Trophoblast cell (in vitro differentiated cells and primary cell): ENCODE measurements around the gene LAG3.

Experiments used
- DNase-seq, 2 donors: peaks; one replicate each; pipeline ENCODE4 v3.0.0-alpha.2; 2016
- H2AFZ ChIP-seq: 2 replicates; pipeline ENCODE4 v1.6.1; 2013; ENCODE audit warnings: low read length, moderate library complexity, mild to moderate bottlenecking; ENCODE audit not compliant: insufficient read depth, poor library complexity
- H2AK5ac ChIP-seq: 2 replicates; pipeline ENCODE4 v1.6.1; 2013; ENCODE audit warnings: mild to moderate bottlenecking, low read length
- H2BK120ac ChIP-seq: 2 replicates; pipeline ENCODE4 v1.6.1; 2013; ENCODE audit warnings: low read length, mild to moderate bottlenecking, moderate library complexity; ENCODE audit not compliant: insufficient read depth, poor library complexity
- H2BK12ac ChIP-seq: 2 replicates; pipeline ENCODE4 v1.6.1; 2013; ENCODE audit warnings: mild to moderate bottlenecking, low read length, moderate library complexity
- H2BK5ac ChIP-seq: 2 replicates; pipeline ENCODE4 v1.6.1; 2013; ENCODE audit warnings: low read length, low read depth, moderate library complexity, mild to moderate bottlenecking; ENCODE audit not compliant: poor library complexity
- H3K14ac ChIP-seq: 2 replicates; pipeline ENCODE4 v1.6.1; 2013; ENCODE audit warnings: mild to moderate bottlenecking, low read length
- H3K18ac ChIP-seq: 2 replicates; pipeline ENCODE4 v1.6.1; 2013; ENCODE audit warnings: mild to moderate bottlenecking, low read length
- H3K23ac ChIP-seq: 2 replicates; pipeline ENCODE4 v1.6.1; 2013; ENCODE audit warnings: low read length
- H3K27ac ChIP-seq: 2 replicates; pipeline ENCODE4 v1.5.1; 2013; ENCODE audit warnings: low read depth, mild to moderate bottlenecking, inconsistent platforms, low read length, moderate library complexity
- H3K27me3 ChIP-seq: 2 replicates; pipeline ENCODE4 v1.6.1; 2013; ENCODE audit warnings: inconsistent platforms, mild to moderate bottlenecking, low read length, moderate library complexity; ENCODE audit not compliant: insufficient read depth
- H3K36me3 ChIP-seq, 2 experiments: 1 replicate in 1 of 2; 2 replicates in 1 of 2; pipeline ENCODE4 v1.6.1; 2013; ENCODE audit warnings: low read length in 2 of 2, mild to moderate bottlenecking in 2 of 2, moderate library complexity in 1 of 2; ENCODE audit not compliant: insufficient read depth in 2 of 2, control insufficient read depth in 1 of 2
- H3K4ac ChIP-seq: 2 replicates; pipeline ENCODE4 v1.6.1; 2013; ENCODE audit warnings: low read depth, mild to moderate bottlenecking, low read length, moderate library complexity
- H3K4me1 ChIP-seq, 2 experiments: 1 replicate in 1 of 2; 2 replicates in 1 of 2; pipeline ENCODE4 v1.6.1; 2013; ENCODE audit warnings: low read length in 2 of 2, mild to moderate bottlenecking in 2 of 2, moderate library complexity in 1 of 2; ENCODE audit not compliant: insufficient read depth in 2 of 2, control insufficient read depth in 1 of 2
- H3K4me2 ChIP-seq: 2 replicates; pipeline ENCODE4 v1.6.1; 2013; ENCODE audit warnings: inconsistent platforms, mild to moderate bottlenecking, low read length, moderate library complexity
- H3K4me3 ChIP-seq: 2 replicates; pipeline ENCODE4 v1.5.1; 2013; ENCODE audit warnings: mild to moderate bottlenecking, low read depth, low read length, inconsistent platforms
- H3K79me1 ChIP-seq: one replicate; pipeline ENCODE4 v1.6.1; 2013; ENCODE audit warnings: low read length
- H3K79me2 ChIP-seq: 2 replicates; pipeline ENCODE4 v1.6.1; 2013; ENCODE audit warnings: low read length, mild to moderate bottlenecking; ENCODE audit not compliant: control insufficient read depth, insufficient read depth, poor library complexity
- H3K9ac ChIP-seq: 2 replicates; pipeline ENCODE4 v1.6.1; 2013; ENCODE audit warnings: mild to moderate bottlenecking, low read length
- H3K9me3 ChIP-seq: 2 replicates; pipeline ENCODE4 v1.6.1; 2013; ENCODE audit warnings: low read depth, mild to moderate bottlenecking, control low read depth, inconsistent platforms, low read length; ENCODE audit not compliant: insufficient read depth
- H4K12ac ChIP-seq: 2 replicates; pipeline ENCODE4 v1.6.1; 2013; ENCODE audit warnings: low read depth, mild to moderate bottlenecking, low read length, moderate library complexity
- H4K8ac ChIP-seq: 2 replicates; pipeline ENCODE4 v1.6.1; 2013; ENCODE audit warnings: low read depth, mild to moderate bottlenecking, low read length, moderate library complexity
- H4K91ac ChIP-seq: one replicate; pipeline ENCODE4 v1.6.1; 2013; ENCODE audit warnings: low read depth, mild to moderate bottlenecking, low read length, moderate library complexity
- WGBS: extraction: QIAGEN DNeasy Blood & Tissue Kit; methylation state at CpG from one replicate; pipeline ENCODE4 v1.1.7; 2013; ENCODE audit warnings: missing lambda C conversion rate; ENCODE audit not compliant: insufficient read length, insufficient coverage; ENCODE audit errors: extremely low coverage; 5-methylcytosine and 5-hydroxymethylcytosine counted together

LAG3 gene

GRCh38 chr12:6810758-6811157 lies 38.4 kb downstream of the LAG3 start:
- no peak overlapping the region for H2BK120ac ChIP-seq
- H3K23ac ChIP-seq: no peak overlapping the region
- H4K12ac ChIP-seq: no peak overlapping the region
- no peaks in the 10 kb centered on the region for H3K36me3 ChIP-seq
- DNase-seq: no peak
- no peak overlapping the region for H3K27ac ChIP-seq
- H3K79me1 ChIP-seq: no peaks in the 10 kb centered on the region
- no peak overlapping the region for H4K91ac ChIP-seq
- no peaks in the 10 kb centered on the region for H3K27me3 ChIP-seq
- H3K4me1 ChIP-seq: no peaks in the 10 kb centered on the region
- no peak overlapping the region for H2AFZ ChIP-seq
- no CpG with 5 or more reads among the region's 1 CpG for WGBS
- H3K14ac ChIP-seq: no peak overlapping the region
- no peak overlapping the region for H2BK5ac ChIP-seq
- H3K4ac ChIP-seq: no peak overlapping the region
- H2AK5ac ChIP-seq: peak overlapping the region; percentile 35
- no peak overlapping the region for H3K4me3 ChIP-seq
- no peak overlapping the region for H3K18ac ChIP-seq
- no peak overlapping the region for H4K8ac ChIP-seq
- H3K79me2 ChIP-seq: no peaks in the 10 kb centered on the region
- no peaks in the 10 kb centered on the region for H3K9me3 ChIP-seq
- no peak overlapping the region for H3K4me2 ChIP-seq
- no peak overlapping the region for H3K9ac ChIP-seq
- H2BK12ac ChIP-seq: no peak overlapping the region

DNA sequence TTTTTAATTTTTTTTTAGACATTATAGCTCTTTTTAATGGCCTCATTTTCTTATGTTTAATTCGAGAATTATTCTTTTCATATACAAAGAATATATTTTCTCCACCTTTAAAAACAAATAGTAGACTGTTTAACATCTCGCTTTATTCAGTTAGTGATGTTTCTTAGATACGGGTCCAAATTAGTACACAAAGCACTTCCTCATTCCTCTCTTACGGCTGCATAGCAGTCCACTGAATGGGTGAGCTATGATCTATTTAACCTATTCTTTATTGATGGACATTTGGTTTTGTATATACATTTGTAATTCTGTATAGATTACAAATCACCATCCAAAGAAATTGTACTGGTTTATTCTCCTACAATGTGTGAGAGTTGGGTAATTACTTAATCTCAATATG lies 41.0 kb downstream of the LAG3 start:
- Histone ChIP-seq H2AFZ (no peak overlapping the region), H2BK5ac (no peak overlapping the region), H2BK120ac (no peak overlapping the region), H3K4me3 (no peak overlapping the region), H4K12ac (no peak overlapping the region), H2AK5ac (no peak overlapping the region), H4K8ac (no peak overlapping the region), H3K79me2 (no peaks in the 10 kb centered on the region), H4K91ac (no peak overlapping the region), H3K9ac (no peak overlapping the region), H3K23ac (no peak overlapping the region), H3K27ac (no peak overlapping the region), H3K79me1 (no peaks in the 10 kb centered on the region), H3K27me3 (no peaks in the 10 kb centered on the region), H3K18ac (no peak overlapping the region), H3K14ac (no peak overlapping the region), H3K4ac (no peak overlapping the region), H3K9me3 (peaks cover 5% of the 10 kb centered on the region), H3K36me3 (no peaks in the 10 kb centered on the region), H3K4me2 (no peak overlapping the region), H3K4me1 (no peaks in the 10 kb centered on the region), H2BK12ac (no peak overlapping the region)
- DNase-seq: peak in 1 of 2 donors; percentile 22
- no CpG with 5 or more reads among the region's 4 CpGs for WGBS

DNA sequence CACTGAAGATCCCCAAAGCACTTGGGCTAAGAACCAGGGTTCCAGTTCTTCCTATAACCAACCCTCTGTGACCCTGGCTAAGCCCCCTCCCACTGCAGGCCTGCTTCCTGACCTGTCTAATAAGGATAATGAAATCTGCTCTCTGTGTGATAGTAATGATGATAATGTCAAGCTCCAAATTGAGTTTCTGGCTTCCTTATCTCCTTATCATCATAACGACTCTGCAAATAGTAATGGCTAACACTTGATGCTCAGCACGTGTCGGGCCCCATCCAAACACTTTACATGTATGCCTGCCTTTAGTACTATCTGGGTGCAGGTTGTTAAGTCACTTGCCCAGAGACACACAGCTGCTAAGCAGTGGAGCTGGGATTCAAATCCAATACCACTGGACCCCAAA lies 44.3 kb downstream of the LAG3 start:
- no peaks in the 10 kb centered on the region for H3K79me2 ChIP-seq
- peaks cover 4 to 5% of the 10 kb centered on the region in 2 experiments for H3K4me1 ChIP-seq
- no peak overlapping the region for H4K8ac ChIP-seq
- H3K36me3 ChIP-seq: no peaks in the 10 kb centered on the region
- H2BK120ac ChIP-seq: no peak overlapping the region
- no peak overlapping the region for H2AK5ac ChIP-seq
- H3K4me3 ChIP-seq: no peak overlapping the region
- no peak overlapping the region for H3K4me2 ChIP-seq
- H3K14ac ChIP-seq: no peak overlapping the region
- H2BK5ac ChIP-seq: no peak overlapping the region
- no peak overlapping the region for H2AFZ ChIP-seq
- no peak for DNase-seq
- no peaks in the 10 kb centered on the region for H3K27me3 ChIP-seq
- peaks cover 5% of the 10 kb centered on the region for H3K9me3 ChIP-seq
- H4K91ac ChIP-seq: no peak overlapping the region
- no peak overlapping the region for H3K23ac ChIP-seq
- no peak overlapping the region for H3K18ac ChIP-seq
- H4K12ac ChIP-seq: no peak overlapping the region
- peaks cover 3% of the 10 kb centered on the region for H3K79me1 ChIP-seq
- no peak overlapping the region for H3K27ac ChIP-seq
- no peak overlapping the region for H2BK12ac ChIP-seq
- H3K9ac ChIP-seq: no peak overlapping the region
- WGBS: no CpG with 5 or more reads among the region's 3 CpGs
- H3K4ac ChIP-seq: no peak overlapping the region

DNA sequence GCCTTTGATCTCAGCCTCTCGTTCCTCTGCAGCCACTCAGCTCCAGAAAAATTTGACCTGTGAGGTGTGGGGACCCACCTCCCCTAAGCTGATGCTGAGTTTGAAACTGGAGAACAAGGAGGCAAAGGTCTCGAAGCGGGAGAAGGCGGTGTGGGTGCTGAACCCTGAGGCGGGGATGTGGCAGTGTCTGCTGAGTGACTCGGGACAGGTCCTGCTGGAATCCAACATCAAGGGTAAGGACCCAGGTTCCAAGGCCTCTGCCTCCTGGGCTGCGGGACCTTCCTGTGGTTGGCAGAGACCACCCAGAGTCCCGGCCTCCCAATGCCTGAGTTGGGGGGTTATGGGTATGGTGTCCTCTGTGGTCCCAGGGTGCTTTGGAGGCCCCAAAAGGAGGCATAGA lies 44.8 kb downstream of the LAG3 start:
- no peak overlapping the region for H4K8ac ChIP-seq
- H3K9ac ChIP-seq: no peak overlapping the region
- H2AFZ ChIP-seq: no peak overlapping the region
- no peak overlapping the region for H3K14ac ChIP-seq
- H3K27ac ChIP-seq: no peak overlapping the region
- no peak overlapping the region for H4K12ac ChIP-seq
- H3K79me1 ChIP-seq: peaks cover 5% of the 10 kb centered on the region
- H2BK12ac ChIP-seq: no peak overlapping the region
- H2BK120ac ChIP-seq: no peak overlapping the region
- H3K4me3 ChIP-seq: no peak overlapping the region
- peaks cover 5% of the 10 kb centered on the region for H3K9me3 ChIP-seq
- no peak overlapping the region for H3K23ac ChIP-seq
- no peaks in the 10 kb centered on the region for H3K79me2 ChIP-seq
- no peak overlapping the region for H2AK5ac ChIP-seq
- H3K18ac ChIP-seq: no peak overlapping the region
- no peaks in the 10 kb centered on the region for H3K36me3 ChIP-seq
- WGBS: no CpG with 5 or more reads among the region's 8 CpGs
- peaks cover 7 to 10% of the 10 kb centered on the region in 2 experiments for H3K4me1 ChIP-seq
- no peak overlapping the region for H4K91ac ChIP-seq
- H3K4ac ChIP-seq: no peak overlapping the region
- H3K4me2 ChIP-seq: no peak overlapping the region
- DNase-seq: no peak
- H3K27me3 ChIP-seq: no peaks in the 10 kb centered on the region
- no peak overlapping the region for H2BK5ac ChIP-seq
